Raji (cell line): Measurements from ENCODE around the gene EPN3.

Experiments
- POLR2A ChIP-seq: IDR thresholded peaks from 2 replicates; pipeline ENCODE4 v1.6.1; 2011; ENCODE audit warnings: low read depth, low read length, control low read depth; ENCODE audit not compliant: insufficient read depth

EPN3 gene

GRCh38 chr17:50548831-50549230 lies 16.3 kb downstream of the EPN3 start:
- no peak for TF ChIP-seq POLR2A

- TF ChIP-seq POLR2A = no peak
These were observed 16.9 kb downstream of the EPN3 start for GRCh38 chr17:50549256-50549941.

GRCh38 chr17:50549969-50550368 lies 17.4 kb downstream of the EPN3 start:
- TF ChIP-seq POLR2A = no peak

- no peak for TF ChIP-seq POLR2A
These were observed 18.3 kb downstream of the EPN3 start for GRCh38 chr17:50550661-50551432.

GRCh38 chr17:50551433-50551815 lies 18.9 kb downstream of the EPN3 start:
- TF ChIP-seq POLR2A = no peak

GRCh38 chr17:50551884-50552283 lies 19.3 kb downstream of the EPN3 start:
- TF ChIP-seq POLR2A = no peak

GRCh38 chr17:50554201-50554600 lies 21.7 kb downstream of the EPN3 start:
- TF ChIP-seq POLR2A = no peak

- TF ChIP-seq POLR2A = no peak
These were observed 24.3 kb downstream of the EPN3 start for GRCh38 chr17:50556803-50557202.

GRCh38 chr17:50557630-50558029 lies 25.1 kb downstream of the EPN3 start:
- TF ChIP-seq POLR2A = no peak

GRCh38 chr17:50558091-50558490 lies 25.6 kb downstream of the EPN3 start:
- no peak for TF ChIP-seq POLR2A

GRCh38 chr17:50558581-50558940 lies 26.0 kb downstream of the EPN3 start:
- no peak for TF ChIP-seq POLR2A

GRCh38 chr17:50558941-50559614 lies 26.5 kb downstream of the EPN3 start:
- no peak for TF ChIP-seq POLR2A

GRCh38 chr17:50559674-50560184 lies 27.2 kb downstream of the EPN3 start:
- TF ChIP-seq POLR2A = no peak

GRCh38 chr17:50560185-50560824 lies 27.8 kb downstream of the EPN3 start, which contains the start of gene CACNA1G:
Gene CACNA1G, plus strand, starts transcription at chr17:50560715. Its CDS starts 745 bp downstream, at chr17:50561460.
- TF ChIP-seq POLR2A = no peak
